Uterus (tissue), 2 donors: ENCODE measurements around the gene VWA3B.

Experiments used
- POLR2A ChIP-seq, 2 donors: fragments of 450-650 bp; IDR thresholded peaks; one replicate each; pipeline ENCODE4 v1.6.1; 2016; ENCODE audit warnings: antibody characterized with exemption in 2 of 2, mild to moderate bottlenecking in 1 of 2, moderate library complexity in 1 of 2
- TF ChIP-seq, protein P1 (sequence below), 4 experiments: fragments of 200-600 bp in 2 of 4; fragments of 450-650 bp in 2 of 4; sonication (generic) in 2 of 4; IDR thresholded peaks; one replicate each; pipeline ENCODE4 v1.5.1; 2016 to 2019; ENCODE audit warnings: antibody characterized with exemption in 4 of 4, mild to moderate bottlenecking in 2 of 4, moderate library complexity in 1 of 4

GRCh38 chr2:98102878-98103277, 15.9 kb downstream of the VWA3B start:
- TF ChIP-seq, protein P1, sequence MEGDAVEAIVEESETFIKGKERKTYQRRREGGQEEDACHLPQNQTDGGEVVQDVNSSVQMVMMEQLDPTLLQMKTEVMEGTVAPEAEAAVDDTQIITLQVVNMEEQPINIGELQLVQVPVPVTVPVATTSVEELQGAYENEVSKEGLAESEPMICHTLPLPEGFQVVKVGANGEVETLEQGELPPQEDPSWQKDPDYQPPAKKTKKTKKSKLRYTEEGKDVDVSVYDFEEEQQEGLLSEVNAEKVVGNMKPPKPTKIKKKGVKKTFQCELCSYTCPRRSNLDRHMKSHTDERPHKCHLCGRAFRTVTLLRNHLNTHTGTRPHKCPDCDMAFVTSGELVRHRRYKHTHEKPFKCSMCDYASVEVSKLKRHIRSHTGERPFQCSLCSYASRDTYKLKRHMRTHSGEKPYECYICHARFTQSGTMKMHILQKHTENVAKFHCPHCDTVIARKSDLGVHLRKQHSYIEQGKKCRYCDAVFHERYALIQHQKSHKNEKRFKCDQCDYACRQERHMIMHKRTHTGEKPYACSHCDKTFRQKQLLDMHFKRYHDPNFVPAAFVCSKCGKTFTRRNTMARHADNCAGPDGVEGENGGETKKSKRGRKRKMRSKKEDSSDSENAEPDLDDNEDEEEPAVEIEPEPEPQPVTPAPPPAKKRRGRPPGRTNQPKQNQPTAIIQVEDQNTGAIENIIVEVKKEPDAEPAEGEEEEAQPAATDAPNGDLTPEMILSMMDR (IDR thresholded peaks at IDR 0.05): no peak
- TF ChIP-seq POLR2A (IDR thresholded peaks at IDR 0.05): no peak
